HepG2 (cell line): Measurements from ENCODE around the gene UBE2O. TPM values are rescaled to one million over a fixed set of nuclear protein-coding genes. Genes with fewer than 3 reads are reported as not detected.
A peak's percentile ranks its signal among the peaks of the same experiment; 100 is the strongest.

Source experiments
- ARID5B ChIP-seq: IDR thresholded peaks from 2 replicates; pipeline ENCODE4 v1.4.0; 2020; ENCODE audit warnings: mild to moderate bottlenecking, missing genetic modification reagents
- HOXA3 ChIP-seq: sonication (generic); formaldehyde crosslinking; IDR thresholded peaks from 2 replicates; pipeline ENCODE4 v1.5.0; 2020; ENCODE audit warnings: missing genetic modification reagents
- NR2F1 ChIP-seq, 2 experiments: fragments of 450-650 bp in 1 of 2; formaldehyde crosslinking in 1 of 2; IDR thresholded peaks; 2 replicates each; pipeline versions ENCODE4 v1.5.0 to v1.6.1; 2016 to 2020; ENCODE audit warnings: mild to moderate bottlenecking in 1 of 2, missing compliant biosample characterization in 1 of 2, missing genetic modification reagents in 1 of 2, moderate library complexity in 1 of 2
- POLR2AphosphoS5 ChIP-seq: IDR thresholded peaks from 2 replicates; pipeline ENCODE4 v1.6.1; 2012; ENCODE audit warnings: low read depth, low read length
- RARG ChIP-seq: sonication (generic); formaldehyde crosslinking; IDR thresholded peaks from 2 replicates; pipeline ENCODE4 v1.4.0; 2020; ENCODE audit warnings: low read depth, mild to moderate bottlenecking, missing genetic modification reagents
- RNF219 ChIP-seq: sonication (generic); formaldehyde crosslinking; IDR thresholded peaks from 2 replicates; pipeline ENCODE4 v1.5.0; 2020; ENCODE audit warnings: mild to moderate bottlenecking, missing genetic modification reagents
- SIX4 ChIP-seq: sonication (generic); formaldehyde crosslinking; IDR thresholded peaks from 2 replicates; pipeline ENCODE4 v1.4.0; 2020; ENCODE audit warnings: missing genetic modification reagents
- ZBTB4 ChIP-seq: sonication (generic); formaldehyde crosslinking; IDR thresholded peaks from 2 replicates; pipeline ENCODE4 v1.4.0; 2020; ENCODE audit warnings: missing genetic modification reagents, mild to moderate bottlenecking, borderline replicate concordance
- ZNF17 ChIP-seq: sonication (generic); formaldehyde crosslinking; IDR thresholded peaks from 2 replicates; pipeline ENCODE4 v1.5.0; 2020; ENCODE audit warnings: mild to moderate bottlenecking, missing genetic modification reagents
- ZNF609 ChIP-seq: sonication (generic); formaldehyde crosslinking; IDR thresholded peaks from 2 replicates; pipeline ENCODE4 v1.4.0; 2020; ENCODE audit warnings: mild to moderate bottlenecking, missing genetic modification reagents, borderline replicate concordance
- ZXDC ChIP-seq: sonication (generic); formaldehyde crosslinking; IDR thresholded peaks from 2 replicates; pipeline ENCODE4 v1.5.0; 2020; ENCODE audit warnings: mild to moderate bottlenecking, missing genetic modification reagents
- polyA plus RNA-seq, 8 experiments: library from polyadenylated mRNA; depleted of rRNA in 3 of 8; stranded (reverse) in 7 of 8; unstranded in 1 of 8; fragments of >200 nt; fragmentation: Illumina TruSeq in 4 of 8; extraction: Trizol in 4 of 8; gene quantifications; 2 replicates each; pipeline versions ENCODE4 v1.2.1 to v1.2.3, GENCODE V29; 2011 to 2016; ENCODE audit warnings: low read depth in 4 of 8, missing spikeins in 1 of 8, mixed read lengths in 1 of 8; ENCODE audit not compliant: insufficient read depth in 1 of 8
- total RNA-seq, 5 experiments: library from RNA; depleted of rRNA; stranded (reverse); fragments of >200 nt; fragmentation: Illumina TruSeq; extraction: Trizol; gene quantifications; 2 replicates each; pipeline ENCODE4 v1.2.3, GENCODE V29; 2016; ENCODE audit warnings: low read depth in 1 of 5

The UBE2O gene
- total and polyA plus RNA-seq, 2 of the 13 experiments (the other 11 are each of a cell fraction or from before 2014, with no cell fraction given), result 21.5 to 23.5 TPM

- no peak; the same call in 1 of the 2 replicates for TF ChIP-seq ZXDC (CRISPR knock-in tag)
- TF ChIP-seq NR2F1 (CRISPR knock-in tag; IDR thresholded peaks at IDR 0.05), result peak; percentile 83 to 87
- peak; percentile 95 for TF ChIP-seq ZNF609 (CRISPR knock-in tag)
- 0 out of 2 replicates have a peak, but pooled peaks have one; percentile 29 for TF ChIP-seq RNF219 (CRISPR knock-in tag)
- TF ChIP-seq RARG (CRISPR knock-in tag), result 0 out of 2 replicates have a peak, but pooled peaks have one; percentile 5
- peak; percentile 49; the same call in 1 of the 2 replicates for TF ChIP-seq HOXA3 (CRISPR knock-in tag)
- TF ChIP-seq SIX4 (CRISPR knock-in tag), result peak; percentile 84
- peak; percentile 51; the same call in 1 of the 2 replicates for TF ChIP-seq POLR2AphosphoS5
- 0 out of 2 replicates have a peak, but pooled peaks have one; percentile 79 for TF ChIP-seq ZNF17 (CRISPR knock-in tag)
- TF ChIP-seq ARID5B (CRISPR knock-in tag), result peak; percentile 83
- no peak for TF ChIP-seq ZBTB4 (CRISPR knock-in tag)
Observed at GRCh38 chr17:76382351-76382802, 70.6 kb downstream of the UBE2O start (continued).
